GM12864 (cell line): Measurements from ENCODE around the gene TP53BP1.

Source experiments
- DNase-seq: peaks from one replicate; pipeline ENCODE4 v3.0.0-alpha.2; 2011; ENCODE audit warnings: low read depth
- H3K4me3 ChIP-seq: 2 replicates; pipeline ENCODE4 v1.5.1; 2011; ENCODE audit warnings: mild to moderate bottlenecking, low read depth, low read length, control low read depth
- CTCF ChIP-seq: IDR thresholded peaks from 2 replicates; pipeline ENCODE4 v1.5.1; 2011; ENCODE audit warnings: low read depth, mild to moderate bottlenecking, moderate library complexity, low read length, control low read depth, inconsistent platforms; ENCODE audit errors: missing control alignments

The TP53BP1 gene

GRCh38 chr15:43529587-43530345, 36.8 kb upstream of the TP53BP1 start:
- no peak for DNase-seq

DNA sequence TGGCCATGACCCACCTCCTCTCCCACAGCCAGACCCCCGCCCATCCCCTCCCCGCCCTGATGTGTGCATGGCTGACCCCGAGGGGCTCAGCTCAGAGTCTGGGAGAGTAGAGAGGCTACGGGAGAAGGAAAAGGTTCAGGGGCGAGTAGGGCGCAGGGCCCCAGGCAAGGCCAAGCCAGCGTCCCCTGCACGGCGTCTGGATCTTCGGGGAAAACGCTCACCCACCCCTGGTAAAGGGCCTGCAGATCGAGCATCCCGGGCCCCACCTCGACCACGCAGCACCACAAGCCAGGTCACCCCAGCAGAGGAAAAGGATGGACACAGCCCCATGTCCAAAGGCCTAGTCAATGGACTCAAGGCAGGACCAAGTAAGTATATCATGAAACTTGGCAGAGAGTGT, 36.2 kb upstream of the TP53BP1 start:
- no peak for TF ChIP-seq CTCF
- no peak for DNase-seq
- no peak overlapping the region for H3K4me3 ChIP-seq

More at GRCh38 chr15:43529587-43530345, 36.8 kb upstream of the TP53BP1 start:
- TF ChIP-seq CTCF = no peak
- no peak overlapping the region for H3K4me3 ChIP-seq

GRCh38 chr15:43528542-43529007, 35.6 kb upstream of the TP53BP1 start:
- H3K4me3 ChIP-seq = no peak overlapping the region
- TF ChIP-seq CTCF = no peak

DNA sequence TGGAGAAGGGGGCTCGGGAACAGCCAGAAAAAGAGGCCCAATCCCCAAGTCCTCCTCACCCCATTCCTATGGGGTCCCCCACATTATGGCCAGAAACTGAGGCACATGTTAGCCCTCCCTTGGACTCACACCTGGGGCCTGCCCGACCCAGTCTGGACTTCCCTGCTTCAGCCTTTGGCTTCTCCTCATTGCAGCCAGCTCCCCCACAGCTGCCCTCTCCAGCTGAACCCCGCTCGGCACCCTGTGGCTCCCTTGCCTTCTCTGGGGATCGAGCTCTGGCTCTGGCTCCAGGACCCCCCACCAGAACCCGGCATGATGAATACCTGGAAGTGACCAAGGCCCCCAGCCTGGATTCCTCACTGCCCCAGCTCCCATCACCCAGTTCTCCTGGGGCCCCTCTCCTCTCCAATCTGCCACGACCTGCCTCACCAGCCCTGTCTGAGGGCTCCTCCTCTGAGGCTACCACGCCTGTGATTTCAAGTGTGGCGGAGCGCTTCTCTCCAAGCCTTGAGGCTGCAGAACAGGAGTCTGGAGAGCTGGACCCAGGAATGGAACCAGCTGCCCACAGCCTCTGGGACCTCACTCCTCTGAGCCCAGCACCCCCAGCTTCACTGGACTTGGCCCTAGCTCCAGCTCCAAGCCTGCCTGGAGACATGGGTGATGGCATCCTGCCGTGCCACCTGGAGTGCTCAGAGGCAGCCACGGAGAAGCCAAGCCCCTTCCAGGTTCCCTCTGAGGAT, 35.0 kb upstream of the TP53BP1 start:
- no peak for DNase-seq
- no peak overlapping the region for H3K4me3 ChIP-seq
- no peak for TF ChIP-seq CTCF

More at GRCh38 chr15:43528542-43529007, 35.6 kb upstream of the TP53BP1 start:
- DNase-seq = no peak

DNA sequence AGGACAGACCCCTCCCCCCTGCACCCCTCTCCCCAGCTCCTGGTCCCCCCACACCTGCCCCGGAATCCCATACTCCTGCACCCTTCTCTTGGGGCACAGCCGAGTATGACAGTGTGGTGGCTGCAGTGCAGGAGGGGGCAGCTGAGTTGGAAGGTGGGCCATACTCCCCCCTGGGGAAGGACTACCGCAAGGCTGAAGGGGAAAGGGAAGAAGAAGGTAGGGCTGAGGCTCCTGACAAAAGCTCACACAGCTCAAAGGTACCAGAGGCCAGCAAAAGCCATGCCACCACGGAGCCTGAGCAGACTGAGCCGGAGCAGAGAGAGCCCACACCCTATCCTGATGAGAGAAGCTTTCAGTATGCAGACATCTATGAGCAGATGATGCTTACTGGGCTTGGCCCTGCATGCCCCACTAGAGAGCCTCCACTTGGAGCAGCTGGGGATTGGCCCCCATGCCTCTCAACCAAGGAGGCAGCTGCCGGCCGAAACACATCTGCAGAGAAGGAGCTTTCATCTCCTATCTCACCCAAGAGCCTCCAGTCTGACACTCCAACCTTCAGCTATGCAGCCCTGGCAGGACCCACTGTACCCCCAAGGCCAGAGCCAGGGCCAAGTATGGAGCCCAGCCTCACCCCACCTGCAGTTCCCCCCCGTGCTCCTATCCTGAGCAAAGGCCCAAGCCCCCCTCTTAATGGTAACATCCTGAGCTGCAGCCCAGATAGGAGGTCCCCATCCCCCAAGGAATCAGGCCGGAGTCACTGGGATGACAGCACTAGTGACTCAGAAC, 34.3 kb upstream of the TP53BP1 start:
- TF ChIP-seq CTCF = no peak

DNA sequence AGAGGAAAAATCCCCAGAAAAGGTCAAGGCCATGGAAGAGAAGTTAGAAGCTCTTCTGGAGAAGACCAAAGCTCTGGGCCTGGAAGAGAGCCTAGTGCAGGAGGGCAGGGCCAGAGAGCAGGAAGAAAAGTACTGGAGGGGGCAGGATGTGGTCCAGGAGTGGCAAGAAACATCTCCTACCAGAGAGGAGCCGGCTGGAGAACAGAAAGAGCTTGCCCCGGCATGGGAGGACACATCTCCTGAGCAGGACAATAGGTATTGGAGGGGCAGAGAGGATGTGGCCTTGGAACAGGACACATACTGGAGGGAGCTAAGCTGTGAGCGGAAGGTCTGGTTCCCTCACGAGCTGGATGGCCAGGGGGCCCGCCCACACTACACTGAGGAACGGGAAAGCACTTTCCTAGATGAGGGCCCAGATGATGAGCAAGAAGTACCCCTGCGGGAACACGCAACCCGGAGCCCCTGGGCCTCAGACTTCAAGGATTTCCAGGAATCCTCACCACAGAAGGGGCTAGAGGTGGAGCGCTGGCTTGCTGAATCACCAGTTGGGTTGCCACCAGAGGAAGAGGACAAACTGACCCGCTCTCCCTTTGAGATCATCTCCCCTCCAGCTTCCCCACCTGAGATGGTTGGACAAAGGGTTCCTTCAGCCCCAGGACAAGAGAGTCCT, 33.4 kb upstream of the TP53BP1 start:
- H3K4me3 ChIP-seq = no peak overlapping the region

More for the DNA sequence above, 34.3 kb upstream of the TP53BP1 start:
- DNase-seq = no peak
- H3K4me3 ChIP-seq = no peak overlapping the region

More for the DNA sequence above, 33.4 kb upstream of the TP53BP1 start:
- no peak for DNase-seq
- TF ChIP-seq CTCF = no peak
